GM23338 (cell line): ENCODE results near the gene FHIT. TPM values are rescaled to one million over a fixed set of nuclear protein-coding genes. Genes with fewer than 3 reads are reported as not detected.
"Not testable (repeated sequence)": the region's sequence is repeated elsewhere in the genome, so short reads cannot be mapped to it uniquely, and the experiment has no call there.

Source experiments
- ATAC-seq: fragments of 200-7000 bp; cut with Tn5 transposase; 3 replicates; pipeline ENCODE4 v1.9.1; 2020
- DNase-seq: peaks from one replicate; pipeline ENCODE4 v3.0.0-alpha.2; 2015; ENCODE audit warnings: low spot score
- H2AFZ ChIP-seq: fragments of 200-600 bp; sonication (generic); 2 replicates; pipeline ENCODE4 v1.8.0; 2016; ENCODE audit warnings: antibody characterized with exemption, mild to moderate bottlenecking, moderate library complexity
- H3F3A ChIP-seq: fragments of 200-600 bp; sonication (generic); replicated peaks from 2 replicates; pipeline ENCODE4 v1.8.0; 2017; ENCODE audit warnings: antibody characterized with exemption, mixed run types, low read depth
- H3K27ac ChIP-seq: fragments of 200-600 bp; sonication (generic); 2 replicates; pipeline ENCODE4 v1.6.1; 2016; ENCODE audit warnings: low read depth
- H3K27me3 ChIP-seq: fragments of 200-600 bp; sonication (generic); 2 replicates; pipeline ENCODE4 v1.8.0; 2016; ENCODE audit warnings: mild to moderate bottlenecking, mixed run types, moderate library complexity; ENCODE audit not compliant: insufficient read depth
- H3K36me3 ChIP-seq: fragments of 200-600 bp; sonication (generic); 2 replicates; pipeline ENCODE4 v1.8.0; 2016; ENCODE audit warnings: mild to moderate bottlenecking; ENCODE audit not compliant: insufficient read depth
- H3K4me1 ChIP-seq: fragments of 200-600 bp; sonication (generic); 2 replicates; pipeline ENCODE4 v1.8.0; 2016; ENCODE audit warnings: mild to moderate bottlenecking, moderate library complexity; ENCODE audit not compliant: insufficient read depth
- H3K4me2 ChIP-seq: fragments of 200-600 bp; sonication (generic); 2 replicates; pipeline ENCODE4 v1.7.1; 2017; ENCODE audit warnings: mixed run types
- H3K4me3 ChIP-seq: fragments of 200-600 bp; sonication (generic); 2 replicates; pipeline ENCODE4 v1.6.1; 2016; ENCODE audit warnings: mixed run types
- H3K79me2 ChIP-seq: fragments of 200-600 bp; sonication (generic); replicated peaks from 2 replicates; pipeline ENCODE4 v1.8.0; 2017; ENCODE audit warnings: mild to moderate bottlenecking; ENCODE audit not compliant: insufficient read depth
- H3K9me2 ChIP-seq: fragments of 200-600 bp; sonication (generic); 2 replicates; pipeline ENCODE4 v1.8.0; 2017; ENCODE audit not compliant: insufficient read depth
- H4K20me1 ChIP-seq: fragments of 200-600 bp; sonication (generic); replicated peaks from 2 replicates; pipeline ENCODE4 v1.8.0; 2017; ENCODE audit warnings: mild to moderate bottlenecking; ENCODE audit not compliant: insufficient read depth
- H3K27ac Mint-ChIP-seq: 2 replicates; pipeline ENCODE4 v1.8.0; 2020; ENCODE audit warnings: inconsistent platforms, mild to moderate bottlenecking, moderate library complexity, mixed read lengths
- H3K27me3 Mint-ChIP-seq: 3 replicates; pipeline ENCODE4 v1.8.0; 2022; ENCODE audit warnings: low read depth, mild to moderate bottlenecking, moderate library complexity, mixed read lengths, inconsistent platforms; ENCODE audit not compliant: insufficient read depth, poor library complexity
- H3K36me3 Mint-ChIP-seq: 3 replicates; pipeline ENCODE4 v1.8.0; 2021; ENCODE audit warnings: low read depth, mild to moderate bottlenecking, inconsistent platforms, moderate library complexity, mixed read lengths
- H3K4me1 Mint-ChIP-seq: 3 replicates; pipeline ENCODE4 v1.8.0; 2020; ENCODE audit warnings: mild to moderate bottlenecking, inconsistent platforms, mixed read lengths
- H3K4me3 Mint-ChIP-seq: 3 replicates; pipeline ENCODE4 v1.8.0; 2021; ENCODE audit warnings: moderate library complexity, mild to moderate bottlenecking, inconsistent platforms, mixed read lengths
- H3K9me3 Mint-ChIP-seq: 3 replicates; pipeline ENCODE4 v1.8.0; 2020; ENCODE audit warnings: moderate library complexity, mild to moderate bottlenecking, inconsistent platforms, mixed read lengths
- EZH2 ChIP-seq: fragments of 200-600 bp; sonication (generic); IDR thresholded peaks from one replicate; pipeline ENCODE4 v1.8.0; 2017; ENCODE audit warnings: antibody characterized with exemption, mild to moderate bottlenecking, low read depth; ENCODE audit not compliant: unreplicated experiment
- JUNB ChIP-seq: IDR thresholded peaks from one replicate; pipeline ENCODE4 v1.6.1; 2016; ENCODE audit warnings: antibody characterized with exemption; ENCODE audit not compliant: unreplicated experiment
- NANOG ChIP-seq: IDR thresholded peaks from 2 replicates; pipeline ENCODE4 v1.6.1; 2016; ENCODE audit warnings: antibody characterized with exemption, borderline replicate concordance
- polyA plus RNA-seq: library from polyadenylated mRNA; unstranded; fragments of >200 nt; fragmentation: Nextera tagmentation; extraction: Ambion mirVana; gene quantifications from 2 replicates; pipeline ENCODE4 v1.2.1, GENCODE V29; 2016
- total RNA-seq: library from RNA; depleted of rRNA; stranded (reverse); fragments of >200 nt; shearing (Covaris generic); gene quantifications from 2 replicates; pipeline ENCODE4 v1.2.3, GENCODE V29; 2014
- TF ChIP-seq, protein P1 (sequence below): fragments of 250-450 bp; sonication (Bioruptor Pico); IDR thresholded peaks from 2 replicates; pipeline ENCODE4 v1.5.0; 2020; ENCODE audit warnings: mild to moderate bottlenecking, moderate library complexity

The FHIT gene
- total and polyA plus RNA-seq, 2 experiments from 2014 or later: 3.0 to 8.3 TPM

DNA sequence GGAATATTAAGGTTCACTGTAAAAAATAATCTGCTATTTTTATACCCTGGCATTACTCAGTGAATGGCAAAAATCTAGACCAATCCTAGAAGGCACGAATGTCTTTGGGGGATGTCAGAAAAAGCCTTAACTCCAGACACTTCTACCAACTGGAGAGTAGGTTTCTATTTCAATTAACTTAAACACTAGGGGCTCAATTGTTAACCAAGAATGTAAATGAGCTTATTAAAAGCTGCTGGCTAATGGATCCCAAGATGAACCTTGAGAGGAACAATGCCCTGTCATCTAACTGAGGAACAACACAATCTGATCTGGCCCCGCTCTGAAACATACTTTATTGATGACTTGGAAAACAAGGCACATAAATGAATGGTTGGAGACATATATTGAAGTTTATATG lies 701.4 kb downstream of the FHIT start:
- no peaks in the 10 kb centered on the region for H3F3A ChIP-seq
- peaks cover 40% of the 10 kb centered on the region for H3K4me1 ChIP-seq
- H3K79me2 ChIP-seq: no peaks in the 10 kb centered on the region
- Mint-ChIP-seq H3K4me3 (no peak overlapping the region), H3K4me1 (peaks cover 46% of the 10 kb centered on the region), H3K27ac (no peak overlapping the region), H3K9me3 (peaks cover 19% of the 10 kb centered on the region), H3K36me3 (peaks cover 13% of the 10 kb centered on the region), H3K27me3 (peaks cover 15% of the 10 kb centered on the region)
- peak; percentile 19 for DNase-seq
- ATAC-seq: peak; percentile 59; the same call in 2 of the 3 replicates
- 0 out of 2 replicates have a peak overlapping the region, but pooled peaks have one; percentile 23 for H3K4me2 ChIP-seq
- H3K36me3 ChIP-seq: no peaks in the 10 kb centered on the region
- no peak overlapping the region for H3K27ac ChIP-seq
- H3K27me3 ChIP-seq: no peaks in the 10 kb centered on the region
- H4K20me1 ChIP-seq: no peaks in the 10 kb centered on the region
- no peaks in the 10 kb centered on the region for H3K9me2 ChIP-seq
- 0 out of 2 replicates have a peak, but pooled peaks have one; percentile 30 for TF ChIP-seq NANOG
- TF ChIP-seq EZH2: no peak
- TF ChIP-seq, protein P1, sequence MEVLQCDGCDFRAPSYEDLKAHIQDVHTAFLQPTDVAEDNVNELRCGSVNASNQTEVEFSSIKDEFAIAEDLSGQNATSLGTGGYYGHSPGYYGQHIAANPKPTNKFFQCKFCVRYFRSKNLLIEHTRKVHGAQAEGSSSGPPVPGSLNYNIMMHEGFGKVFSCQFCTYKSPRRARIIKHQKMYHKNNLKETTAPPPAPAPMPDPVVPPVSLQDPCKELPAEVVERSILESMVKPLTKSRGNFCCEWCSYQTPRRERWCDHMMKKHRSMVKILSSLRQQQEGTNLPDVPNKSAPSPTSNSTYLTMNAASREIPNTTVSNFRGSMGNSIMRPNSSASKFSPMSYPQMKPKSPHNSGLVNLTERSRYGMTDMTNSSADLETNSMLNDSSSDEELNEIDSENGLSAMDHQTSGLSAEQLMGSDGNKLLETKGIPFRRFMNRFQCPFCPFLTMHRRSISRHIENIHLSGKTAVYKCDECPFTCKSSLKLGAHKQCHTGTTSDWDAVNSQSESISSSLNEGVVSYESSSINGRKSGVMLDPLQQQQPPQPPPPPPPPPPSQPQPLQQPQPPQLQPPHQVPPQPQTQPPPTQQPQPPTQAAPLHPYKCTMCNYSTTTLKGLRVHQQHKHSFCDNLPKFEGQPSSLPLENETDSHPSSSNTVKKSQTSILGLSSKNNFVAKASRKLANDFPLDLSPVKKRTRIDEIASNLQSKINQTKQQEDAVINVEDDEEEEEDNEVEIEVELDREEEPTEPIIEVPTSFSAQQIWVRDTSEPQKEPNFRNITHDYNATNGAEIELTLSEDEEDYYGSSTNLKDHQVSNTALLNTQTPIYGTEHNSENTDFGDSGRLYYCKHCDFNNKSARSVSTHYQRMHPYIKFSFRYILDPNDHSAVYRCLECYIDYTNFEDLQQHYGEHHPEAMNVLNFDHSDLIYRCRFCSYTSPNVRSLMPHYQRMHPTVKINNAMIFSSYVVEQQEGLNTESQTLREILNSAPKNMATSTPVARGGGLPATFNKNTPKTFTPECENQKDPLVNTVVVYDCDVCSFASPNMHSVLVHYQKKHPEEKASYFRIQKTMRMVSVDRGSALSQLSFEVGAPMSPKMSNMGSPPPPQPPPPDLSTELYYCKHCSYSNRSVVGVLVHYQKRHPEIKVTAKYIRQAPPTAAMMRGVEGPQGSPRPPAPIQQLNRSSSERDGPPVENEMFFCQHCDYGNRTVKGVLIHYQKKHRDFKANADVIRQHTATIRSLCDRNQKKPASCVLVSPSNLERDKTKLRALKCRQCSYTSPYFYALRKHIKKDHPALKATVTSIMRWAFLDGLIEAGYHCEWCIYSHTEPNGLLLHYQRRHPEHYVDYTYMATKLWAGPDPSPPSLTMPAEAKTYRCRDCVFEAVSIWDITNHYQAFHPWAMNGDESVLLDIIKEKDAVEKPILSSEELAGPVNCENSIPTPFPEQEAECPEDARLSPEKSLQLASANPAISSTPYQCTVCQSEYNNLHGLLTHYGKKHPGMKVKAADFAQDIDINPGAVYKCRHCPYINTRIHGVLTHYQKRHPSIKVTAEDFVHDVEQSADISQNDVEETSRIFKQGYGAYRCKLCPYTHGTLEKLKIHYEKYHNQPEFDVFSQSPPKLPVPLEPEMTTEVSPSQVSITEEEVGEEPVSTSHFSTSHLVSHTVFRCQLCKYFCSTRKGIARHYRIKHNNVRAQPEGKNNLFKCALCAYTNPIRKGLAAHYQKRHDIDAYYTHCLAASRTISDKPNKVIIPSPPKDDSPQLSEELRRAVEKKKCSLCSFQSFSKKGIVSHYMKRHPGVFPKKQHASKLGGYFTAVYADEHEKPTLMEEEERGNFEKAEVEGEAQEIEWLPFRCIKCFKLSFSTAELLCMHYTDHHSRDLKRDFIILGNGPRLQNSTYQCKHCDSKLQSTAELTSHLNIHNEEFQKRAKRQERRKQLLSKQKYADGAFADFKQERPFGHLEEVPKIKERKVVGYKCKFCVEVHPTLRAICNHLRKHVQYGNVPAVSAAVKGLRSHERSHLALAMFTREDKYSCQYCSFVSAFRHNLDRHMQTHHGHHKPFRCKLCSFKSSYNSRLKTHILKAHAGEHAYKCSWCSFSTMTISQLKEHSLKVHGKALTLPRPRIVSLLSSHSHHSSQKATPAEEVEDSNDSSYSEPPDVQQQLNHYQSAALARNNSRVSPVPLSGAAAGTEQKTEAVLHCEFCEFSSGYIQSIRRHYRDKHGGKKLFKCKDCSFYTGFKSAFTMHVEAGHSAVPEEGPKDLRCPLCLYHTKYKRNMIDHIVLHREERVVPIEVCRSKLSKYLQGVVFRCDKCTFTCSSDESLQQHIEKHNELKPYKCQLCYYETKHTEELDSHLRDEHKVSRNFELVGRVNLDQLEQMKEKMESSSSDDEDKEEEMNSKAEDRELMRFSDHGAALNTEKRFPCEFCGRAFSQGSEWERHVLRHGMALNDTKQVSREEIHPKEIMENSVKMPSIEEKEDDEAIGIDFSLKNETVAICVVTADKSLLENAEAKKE: peak; percentile 38; the same call in 1 of the 2 replicates
- H3K4me3 ChIP-seq: no peak overlapping the region
- no peak overlapping the region for H2AFZ ChIP-seq

DNA sequence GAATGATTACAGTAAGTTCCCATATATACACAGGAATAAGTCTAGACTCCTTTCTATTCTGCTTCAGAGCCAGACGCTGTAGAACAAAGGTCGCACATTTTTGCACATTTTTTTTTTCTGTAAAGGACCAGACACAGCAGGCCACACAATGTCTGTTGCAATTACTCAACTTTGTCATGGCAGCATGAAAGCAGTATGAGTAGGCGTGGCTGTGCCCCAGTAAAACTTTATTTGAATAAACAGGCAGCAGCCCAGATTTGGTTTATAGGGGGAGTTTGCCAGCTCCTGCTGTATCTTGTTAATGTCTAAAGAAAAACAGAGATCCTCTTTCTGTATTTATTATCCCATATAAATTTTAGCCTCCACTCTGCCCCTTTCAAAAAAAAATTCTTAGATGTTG lies 708.3 kb downstream of the FHIT start:
- H3K27me3 Mint-ChIP-seq: peaks cover 1% of the 10 kb centered on the region

GRCh38 chr3:60539394-60539793 lies 711.9 kb downstream of the FHIT start:
- not testable (repeated sequence) for H4K20me1 ChIP-seq, H3F3A ChIP-seq, H3K4me2 ChIP-seq, H3K4me3 Mint-ChIP-seq, H3K79me2 ChIP-seq, H3K4me3 ChIP-seq, H3K36me3 ChIP-seq, H3K27ac ChIP-seq, H3K27me3 Mint-ChIP-seq, H3K4me1 ChIP-seq, H3K4me1 Mint-ChIP-seq, H3K27ac Mint-ChIP-seq, ATAC-seq, H3K9me2 ChIP-seq, H3K27me3 ChIP-seq, DNase-seq, H2AFZ ChIP-seq
- Mint-ChIP-seq H3K36me3 (peaks cover 13% of the 10 kb centered on the region; the same call in 2 of the 3 replicates), H3K9me3 (peaks cover 17% of the 10 kb centered on the region; the same call in 2 of the 3 replicates)

More for the DNA sequence above, 708.3 kb downstream of the FHIT start:
- no peak overlapping the region for H3K4me3 Mint-ChIP-seq
- no peak for DNase-seq
- H3K4me2 ChIP-seq: no peak overlapping the region
- no peak for ATAC-seq
- no peaks in the 10 kb centered on the region for H3F3A ChIP-seq
- H3K27ac Mint-ChIP-seq: no peak overlapping the region
- no peaks in the 10 kb centered on the region for H3K79me2 ChIP-seq
- H3K36me3 ChIP-seq: no peaks in the 10 kb centered on the region
- TF ChIP-seq JUNB: no peak
- no peaks in the 10 kb centered on the region for H4K20me1 ChIP-seq
- peaks cover 7% of the 10 kb centered on the region; the same call in 2 of the 3 replicates for H3K36me3 Mint-ChIP-seq
- H3K4me1 Mint-ChIP-seq: peaks cover 23% of the 10 kb centered on the region
- H3K27ac ChIP-seq: no peak overlapping the region
- H3K4me3 ChIP-seq: no peak overlapping the region
- H3K4me1 ChIP-seq: peaks cover 16% of the 10 kb centered on the region; the same call in 1 of the 2 replicates
- peaks cover 10% of the 10 kb centered on the region; the same call in 2 of the 3 replicates for H3K9me3 Mint-ChIP-seq
- no peaks in the 10 kb centered on the region for H3K9me2 ChIP-seq
- H2AFZ ChIP-seq: no peak overlapping the region
- H3K27me3 ChIP-seq: no peaks in the 10 kb centered on the region
